Measurements from ENCODE around the gene RENBP. TPM values are rescaled to one million over a fixed set of nuclear protein-coding genes. Genes with fewer than 3 reads are reported as not detected.

RENBP gene
- polyA plus RNA-seq, 1 experiment: 0.16 TPM

DNA sequence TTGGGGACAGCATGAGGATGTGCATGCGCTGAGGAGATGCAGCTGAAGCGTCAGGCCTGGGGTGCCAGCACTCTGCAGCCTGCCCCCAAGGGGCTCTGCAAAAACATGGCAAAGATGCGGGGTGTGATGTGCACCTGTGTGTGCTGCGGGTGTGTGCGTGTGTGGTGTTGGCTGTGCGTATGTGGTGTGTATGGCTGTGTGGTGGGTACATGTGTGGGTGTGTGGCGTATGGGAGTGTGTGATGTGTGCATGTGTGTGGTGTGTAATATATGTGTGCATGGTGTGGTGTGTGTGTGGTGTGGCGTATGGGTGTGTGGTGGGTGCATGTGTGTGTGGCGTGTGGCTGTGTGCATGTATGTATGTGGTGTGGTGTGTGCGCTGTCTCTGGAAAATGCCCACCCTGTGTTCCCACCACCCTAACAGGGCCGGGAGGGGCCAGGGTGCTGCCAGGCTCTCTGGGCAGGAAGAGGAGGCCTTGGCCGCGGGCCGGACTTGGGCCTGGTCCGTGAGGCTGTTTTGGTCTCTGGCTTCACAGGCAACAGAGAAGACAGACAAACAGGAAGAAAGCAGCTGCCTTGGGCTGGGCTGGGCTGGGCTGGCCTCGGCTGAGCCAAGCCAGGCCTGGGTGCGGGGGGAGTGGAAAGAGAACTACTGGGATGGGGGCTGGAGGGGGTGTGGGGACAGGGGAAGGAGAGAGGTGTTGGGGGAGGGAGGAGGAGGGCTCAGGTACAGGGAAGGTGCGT is 41.0 kb downstream of the RENBP start:
- no peak for DNase-seq (ENCODE audit: low read depth, low spot score)
- no peak overlapping the region for H3K27ac ChIP-seq (ENCODE audit: low read depth, low read length)
- H3K27me3 ChIP-seq (ENCODE audit: control insufficient read depth, insufficient read depth, low read length): peaks cover 4% of the 10 kb centered on the region
- TF ChIP-seq, protein P1, sequence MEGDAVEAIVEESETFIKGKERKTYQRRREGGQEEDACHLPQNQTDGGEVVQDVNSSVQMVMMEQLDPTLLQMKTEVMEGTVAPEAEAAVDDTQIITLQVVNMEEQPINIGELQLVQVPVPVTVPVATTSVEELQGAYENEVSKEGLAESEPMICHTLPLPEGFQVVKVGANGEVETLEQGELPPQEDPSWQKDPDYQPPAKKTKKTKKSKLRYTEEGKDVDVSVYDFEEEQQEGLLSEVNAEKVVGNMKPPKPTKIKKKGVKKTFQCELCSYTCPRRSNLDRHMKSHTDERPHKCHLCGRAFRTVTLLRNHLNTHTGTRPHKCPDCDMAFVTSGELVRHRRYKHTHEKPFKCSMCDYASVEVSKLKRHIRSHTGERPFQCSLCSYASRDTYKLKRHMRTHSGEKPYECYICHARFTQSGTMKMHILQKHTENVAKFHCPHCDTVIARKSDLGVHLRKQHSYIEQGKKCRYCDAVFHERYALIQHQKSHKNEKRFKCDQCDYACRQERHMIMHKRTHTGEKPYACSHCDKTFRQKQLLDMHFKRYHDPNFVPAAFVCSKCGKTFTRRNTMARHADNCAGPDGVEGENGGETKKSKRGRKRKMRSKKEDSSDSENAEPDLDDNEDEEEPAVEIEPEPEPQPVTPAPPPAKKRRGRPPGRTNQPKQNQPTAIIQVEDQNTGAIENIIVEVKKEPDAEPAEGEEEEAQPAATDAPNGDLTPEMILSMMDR (IDR thresholded peaks at IDR 0.05; ENCODE audit: low read depth, low read length): no peak
- POLR2A ChIA-PET: no interaction called here
- CTCF ChIA-PET: no interaction called here
- H3K4me3 ChIP-seq (ENCODE audit: low read depth, low read length): no peak overlapping the region
- no peaks in the 10 kb centered on the region for H3K9me3 ChIP-seq (ENCODE audit: control insufficient read depth, insufficient read depth, low read length)

DNA sequence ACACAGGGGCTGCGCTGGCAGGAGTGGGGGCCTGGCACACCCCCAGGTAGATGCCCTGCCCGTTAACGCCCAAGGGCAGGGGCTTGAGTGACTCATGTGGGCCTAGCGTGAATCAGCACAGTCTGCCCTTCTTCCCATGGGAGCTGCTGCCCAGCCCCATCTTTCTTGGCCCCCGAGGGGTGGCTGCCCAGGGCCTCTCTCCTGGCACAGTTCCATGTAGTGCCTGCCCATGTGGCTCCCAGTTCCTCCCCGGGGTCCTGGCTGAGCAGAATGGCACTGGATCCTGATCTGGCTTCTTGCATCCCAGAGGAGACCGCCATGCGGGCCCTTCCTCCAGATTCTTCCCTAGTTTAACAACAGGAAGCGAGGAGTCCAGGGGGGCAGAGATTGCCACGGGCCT is 42.1 kb downstream of the RENBP start:
- CTCF ChIA-PET: no interaction called here
- H3K4me3 ChIP-seq (ENCODE audit: low read depth, low read length): no peak overlapping the region
- DNase-seq (ENCODE audit: low read depth, low spot score): no peak
- H3K27ac ChIP-seq (ENCODE audit: low read depth, low read length): no peak overlapping the region
- no peaks in the 10 kb centered on the region for H3K9me3 ChIP-seq (ENCODE audit: control insufficient read depth, insufficient read depth, low read length)
- H3K27me3 ChIP-seq (ENCODE audit: control insufficient read depth, insufficient read depth, low read length): peaks cover 2% of the 10 kb centered on the region
- TF ChIP-seq, protein P1 (IDR thresholded peaks at IDR 0.05; ENCODE audit: low read depth, low read length): no peak
- POLR2A ChIA-PET: no interaction called here

DNA sequence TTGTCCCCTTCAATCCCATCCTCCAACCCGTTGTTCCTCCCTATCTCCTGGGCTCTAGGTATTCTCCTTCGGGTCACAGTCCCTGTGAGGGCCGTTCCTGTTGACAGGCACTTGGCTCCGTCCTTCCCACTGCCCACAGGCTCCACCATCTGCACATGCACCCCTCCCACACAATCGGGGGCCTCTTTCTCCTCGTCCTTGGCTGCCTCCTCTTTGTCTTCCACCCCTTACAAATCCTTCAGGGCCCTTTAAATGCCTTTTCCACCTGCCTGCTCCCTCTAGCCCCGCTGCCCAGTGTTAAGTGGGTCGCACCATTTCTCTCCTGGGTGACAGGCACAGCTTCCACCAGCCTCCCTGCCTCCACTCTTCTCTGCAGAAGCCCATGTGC is 42.7 kb downstream of the RENBP start:
- ChIA-PET POLR2A (no interaction called here), CTCF (no interaction called here)
- Histone ChIP-seq H3K9me3 (ENCODE audit: control insufficient read depth, insufficient read depth, low read length) (no peaks in the 10 kb centered on the region), H3K27me3 (ENCODE audit: control insufficient read depth, insufficient read depth, low read length) (peaks cover 2% of the 10 kb centered on the region), H3K4me3 (ENCODE audit: low read depth, low read length) (no peak overlapping the region), H3K27ac (ENCODE audit: low read depth, low read length) (no peak overlapping the region)
- DNase-seq (ENCODE audit: low read depth, low spot score): no peak
- TF ChIP-seq, protein P1 (IDR thresholded peaks at IDR 0.05; ENCODE audit: low read depth, low read length): no peak

DNA sequence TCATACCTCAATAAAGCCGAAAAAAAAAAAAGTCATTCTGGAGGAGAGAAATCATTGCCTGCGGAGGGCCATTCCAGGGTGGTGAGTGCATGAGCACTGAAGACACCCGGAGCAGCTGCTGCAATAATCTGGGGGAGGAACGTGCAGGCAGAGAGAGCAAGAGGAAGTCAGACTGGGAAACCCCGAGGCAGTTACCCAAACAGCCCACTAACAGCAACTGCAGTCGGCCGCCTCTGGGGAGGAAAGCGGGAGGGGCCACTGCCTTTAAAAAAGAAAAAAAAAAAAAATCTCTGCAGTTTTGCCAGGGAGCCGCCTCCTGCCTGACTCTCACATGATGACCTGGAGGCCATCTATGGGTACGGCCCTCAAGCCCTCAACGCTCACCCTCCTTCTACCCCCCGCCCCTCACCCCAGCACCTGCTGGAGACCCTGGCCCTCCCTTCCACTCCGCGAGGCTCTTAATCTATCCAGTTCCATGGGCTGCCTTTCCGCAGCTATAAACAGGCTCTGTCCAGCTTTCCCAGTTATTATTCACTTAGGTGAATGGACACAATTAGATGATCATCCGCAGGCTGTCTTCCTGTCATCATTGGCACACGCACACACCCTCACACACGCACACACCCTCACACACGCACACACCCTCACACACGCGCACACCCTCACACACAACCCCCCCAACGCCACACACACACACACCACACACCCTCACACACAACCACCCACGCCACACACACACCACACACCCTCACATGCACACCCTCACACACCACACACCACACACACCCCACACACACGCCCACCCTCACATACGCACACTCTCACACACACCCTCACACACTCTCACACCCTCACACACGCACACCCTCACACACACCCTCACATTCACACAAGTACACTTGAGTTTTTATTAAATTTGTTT is 43.4 kb downstream of the RENBP start:
- H3K27ac ChIP-seq (ENCODE audit: low read depth, low read length): peak overlapping the region; percentile 11
- TF ChIP-seq, protein P1 (IDR thresholded peaks at IDR 0.05; ENCODE audit: low read depth, low read length): no peak
- ChIA-PET POLR2A (interaction anchor here (0.7 kb wide), 2 partner anchors 55 to 191 kb away, joined by 3 read pairs; no protein-coding TSS in a partner anchor), CTCF (no interaction called here)
- peak; percentile 60 for DNase-seq (ENCODE audit: low read depth, low spot score)
- H3K9me3 ChIP-seq (ENCODE audit: control insufficient read depth, insufficient read depth, low read length): no peaks in the 10 kb centered on the region
- H3K27me3 ChIP-seq (ENCODE audit: control insufficient read depth, insufficient read depth, low read length): peaks cover 2% of the 10 kb centered on the region
- no peak overlapping the region for H3K4me3 ChIP-seq (ENCODE audit: low read depth, low read length)

DNA sequence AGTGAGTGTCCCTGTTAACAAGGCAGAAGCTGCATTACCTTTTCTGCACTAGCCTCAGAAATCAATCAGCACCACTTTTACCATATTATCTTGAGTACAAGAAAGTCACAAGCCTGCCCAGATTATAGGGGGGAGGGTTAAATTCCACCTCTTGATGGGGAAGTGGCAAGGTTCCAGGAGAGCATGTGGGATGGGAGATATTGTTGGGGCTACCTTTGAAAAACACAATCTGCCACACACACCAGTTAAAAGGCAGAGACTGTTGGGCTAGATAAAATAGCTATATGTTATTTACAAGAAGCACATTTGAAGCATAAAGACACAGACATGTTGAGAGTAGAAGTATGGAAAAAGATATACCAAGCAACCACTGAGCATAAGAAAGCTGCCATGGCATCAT is 46.5 kb downstream of the RENBP start:
- Histone ChIP-seq H3K27ac (ENCODE audit: low read depth, low read length) (no peak overlapping the region), H3K27me3 (ENCODE audit: control insufficient read depth, insufficient read depth, low read length) (peaks cover 2% of the 10 kb centered on the region), H3K4me3 (ENCODE audit: low read depth, low read length) (no peak overlapping the region), H3K9me3 (ENCODE audit: control insufficient read depth, insufficient read depth, low read length) (no peaks in the 10 kb centered on the region)
- CTCF ChIA-PET: no interaction called here
- POLR2A ChIA-PET: interaction anchor here (0.6 kb wide), 1 partner anchor 95 kb away, joined by 3 read pairs; no protein-coding TSS in a partner anchor
- TF ChIP-seq, protein P1 (IDR thresholded peaks at IDR 0.05; ENCODE audit: low read depth, low read length): no peak
- DNase-seq (ENCODE audit: low read depth, low spot score): no peak

Data from AG04450 (cell line).